HG03354 (cell line): Measurements from ENCODE around the gene TMOD2.

Experiments
- ATAC-seq: cut with Tn5 transposase; IDR thresholded peaks from one replicate; pipeline ENCODE4 v1.9.1; 2021; ENCODE audit warnings: mild to moderate bottlenecking; ENCODE audit not compliant: unreplicated experiment, poor library complexity, severe bottlenecking

Gene TMOD2

DNA sequence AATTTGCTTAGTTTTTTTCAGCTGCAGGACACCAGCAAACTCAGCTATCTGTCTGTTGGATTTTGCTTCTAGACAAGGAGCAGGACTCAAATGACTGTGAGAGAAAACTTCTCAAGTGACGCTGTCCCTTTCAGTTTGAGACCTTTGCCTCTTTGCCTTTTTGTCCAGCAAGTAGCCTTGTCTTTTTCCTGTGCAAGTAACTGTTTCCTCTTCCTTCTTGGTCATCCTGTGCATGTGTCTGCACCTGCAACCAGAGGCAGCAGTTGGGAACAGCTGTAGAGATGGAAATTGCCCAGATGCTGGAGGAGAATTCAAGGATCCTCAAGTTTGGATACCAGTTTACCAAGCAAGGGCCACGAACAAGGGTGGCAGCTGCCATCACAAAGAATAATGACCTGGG is 54.7 kb downstream of the TMOD2 start:
- ATAC-seq: no peak

DNA sequence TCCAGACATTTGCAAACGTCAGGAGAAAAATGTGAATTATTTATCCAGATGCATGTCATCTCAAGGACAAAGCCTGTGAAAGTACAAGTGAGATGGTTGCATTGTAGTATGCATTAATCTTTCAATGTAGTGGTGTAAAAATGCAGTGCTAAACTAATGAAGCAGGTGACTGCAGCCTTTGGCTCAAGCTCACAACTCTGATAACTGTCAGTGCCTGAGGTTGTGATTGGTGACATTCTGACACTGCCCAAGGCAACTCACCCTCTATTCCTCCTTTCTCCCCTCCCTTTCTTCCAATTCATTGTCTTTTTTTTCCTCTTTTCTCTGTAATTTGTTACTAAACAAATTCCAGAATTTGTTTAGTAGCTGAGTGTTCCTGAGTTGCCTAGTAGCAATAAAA is 58.1 kb downstream of the TMOD2 start:
- ATAC-seq: no peak

DNA sequence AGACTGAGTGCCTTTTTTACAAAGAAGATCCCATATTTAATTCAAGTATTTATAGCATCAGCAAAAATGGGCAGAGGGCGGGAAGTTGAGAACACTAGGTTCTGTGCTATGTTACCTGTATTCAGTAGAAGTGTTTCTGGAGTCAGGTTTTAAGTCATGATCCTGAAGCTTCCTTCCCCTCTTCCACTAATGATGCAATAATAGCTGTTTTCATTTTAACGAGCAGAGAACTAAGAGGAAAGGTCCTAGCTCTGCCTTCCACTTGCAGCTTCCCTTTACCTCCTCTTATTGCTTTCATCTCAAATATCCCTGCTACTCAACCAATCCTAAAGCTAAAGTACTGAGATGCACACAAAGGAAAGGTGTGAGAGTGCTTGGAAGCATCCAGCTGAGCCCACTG is 61.2 kb downstream of the TMOD2 start:
- ATAC-seq: no peak

DNA sequence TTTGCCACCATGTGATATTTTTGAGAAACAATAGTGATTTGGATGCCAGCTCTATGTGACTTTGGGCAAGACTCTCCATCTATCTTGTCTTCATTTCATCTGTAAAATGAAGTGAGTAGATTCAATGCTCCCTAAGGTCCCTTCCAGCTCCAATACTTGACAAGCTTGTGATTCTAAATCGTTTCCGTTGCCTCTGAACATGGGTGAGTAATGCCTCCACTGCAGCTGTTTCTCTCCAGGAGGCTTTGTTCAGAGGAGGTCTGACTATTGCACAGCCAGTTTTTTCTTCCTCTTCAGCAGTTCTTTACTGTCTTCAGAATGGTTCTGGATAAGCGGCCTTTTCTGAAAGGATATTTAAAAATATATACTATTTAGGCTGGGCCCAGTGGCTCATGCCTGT is 63.2 kb downstream of the TMOD2 start:
- no peak for ATAC-seq

DNA sequence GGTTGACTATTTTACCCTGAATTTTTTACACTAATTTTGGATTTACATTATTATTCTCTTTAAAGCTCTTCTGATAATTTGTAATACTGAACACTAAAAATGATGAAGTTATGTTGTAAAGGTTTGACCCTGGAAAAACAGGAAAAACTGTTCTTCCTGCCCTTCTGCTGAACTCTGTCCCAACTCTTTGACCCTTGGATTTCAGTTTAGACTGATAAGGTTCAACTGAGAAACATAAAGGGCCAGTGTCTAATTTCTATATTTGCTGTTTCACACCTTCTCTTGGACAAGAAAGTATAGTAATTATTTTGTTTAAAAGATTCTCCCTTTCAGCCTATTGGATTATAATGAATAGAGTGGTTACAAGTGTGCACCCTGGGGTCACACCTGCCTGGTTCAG is 65.2 kb downstream of the TMOD2 start:
- ATAC-seq: no peak

DNA sequence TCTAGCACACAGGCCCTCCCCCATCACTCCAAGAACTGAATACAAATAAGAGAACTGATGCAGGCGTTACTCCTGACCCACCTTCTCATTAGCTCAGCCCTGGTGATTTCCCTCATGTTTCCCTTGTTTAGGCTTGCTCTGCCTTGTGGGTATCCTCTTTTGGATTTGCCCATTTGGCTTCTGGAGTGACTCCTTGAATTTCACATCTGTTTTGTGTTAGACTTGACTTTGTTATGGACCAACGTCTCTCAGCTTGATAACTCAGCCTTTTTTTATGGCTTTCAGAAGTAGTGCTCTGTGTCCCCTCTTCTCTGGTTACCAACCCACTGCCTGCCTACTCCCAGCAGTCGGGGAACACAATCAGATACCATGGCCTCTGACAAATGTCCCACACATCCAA is 66.8 kb downstream of the TMOD2 start:
- no peak for ATAC-seq

DNA sequence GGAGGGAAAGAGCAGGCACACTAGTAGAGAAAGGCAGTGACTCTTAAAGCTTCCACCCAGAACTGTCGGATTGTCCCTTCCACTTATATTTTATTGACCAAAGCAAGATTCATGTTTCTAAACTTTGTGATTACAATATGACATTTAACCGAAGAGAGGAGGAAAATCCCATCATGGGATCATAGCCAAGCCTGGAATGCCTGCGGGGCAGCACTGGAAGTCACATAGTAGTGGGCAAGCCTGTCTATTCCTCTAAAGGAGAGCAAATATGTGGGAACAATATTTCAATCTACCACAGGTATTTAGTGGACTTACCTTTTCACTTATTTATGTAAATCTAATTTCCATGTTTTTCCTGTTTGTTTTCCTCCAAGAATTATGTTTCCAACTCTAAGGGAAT is 74.3 kb downstream of the TMOD2 start:
- no peak for ATAC-seq

DNA sequence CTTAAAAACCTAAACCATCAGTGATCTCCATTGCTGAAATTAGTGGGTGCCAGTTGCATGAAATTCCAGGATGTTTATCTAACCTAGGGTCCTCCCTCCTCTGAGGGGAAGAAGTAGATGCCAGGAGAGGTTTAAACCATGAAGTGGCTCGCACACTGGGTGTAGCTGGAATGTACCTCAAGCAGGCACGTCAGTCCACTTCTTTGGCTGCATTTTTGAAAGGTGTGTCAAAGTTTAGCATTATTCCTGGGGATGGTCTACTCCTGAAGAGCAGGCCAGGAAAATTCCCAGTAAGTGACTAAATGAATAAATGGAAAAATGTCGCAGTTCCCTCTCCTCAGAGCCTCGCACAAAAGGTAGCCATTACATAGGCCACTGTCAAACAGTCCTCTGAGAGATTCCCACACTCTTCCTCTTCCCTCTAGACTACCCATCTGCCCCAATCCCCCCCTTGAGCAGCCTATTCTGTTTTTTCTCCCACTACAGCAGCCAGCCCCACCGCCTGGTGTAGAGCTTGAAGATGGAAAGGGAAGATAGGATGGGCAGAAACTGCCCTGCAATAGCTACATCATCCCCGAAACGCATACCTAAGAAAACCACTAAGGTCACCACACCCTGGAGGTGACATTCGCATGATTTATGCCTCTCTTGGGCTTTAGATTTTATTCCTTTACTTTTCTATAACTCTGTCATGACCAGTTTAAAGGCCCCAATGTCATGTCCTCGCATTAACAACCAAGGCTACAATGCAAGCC is 77.4 kb downstream of the TMOD2 start:
- no peak for ATAC-seq

DNA sequence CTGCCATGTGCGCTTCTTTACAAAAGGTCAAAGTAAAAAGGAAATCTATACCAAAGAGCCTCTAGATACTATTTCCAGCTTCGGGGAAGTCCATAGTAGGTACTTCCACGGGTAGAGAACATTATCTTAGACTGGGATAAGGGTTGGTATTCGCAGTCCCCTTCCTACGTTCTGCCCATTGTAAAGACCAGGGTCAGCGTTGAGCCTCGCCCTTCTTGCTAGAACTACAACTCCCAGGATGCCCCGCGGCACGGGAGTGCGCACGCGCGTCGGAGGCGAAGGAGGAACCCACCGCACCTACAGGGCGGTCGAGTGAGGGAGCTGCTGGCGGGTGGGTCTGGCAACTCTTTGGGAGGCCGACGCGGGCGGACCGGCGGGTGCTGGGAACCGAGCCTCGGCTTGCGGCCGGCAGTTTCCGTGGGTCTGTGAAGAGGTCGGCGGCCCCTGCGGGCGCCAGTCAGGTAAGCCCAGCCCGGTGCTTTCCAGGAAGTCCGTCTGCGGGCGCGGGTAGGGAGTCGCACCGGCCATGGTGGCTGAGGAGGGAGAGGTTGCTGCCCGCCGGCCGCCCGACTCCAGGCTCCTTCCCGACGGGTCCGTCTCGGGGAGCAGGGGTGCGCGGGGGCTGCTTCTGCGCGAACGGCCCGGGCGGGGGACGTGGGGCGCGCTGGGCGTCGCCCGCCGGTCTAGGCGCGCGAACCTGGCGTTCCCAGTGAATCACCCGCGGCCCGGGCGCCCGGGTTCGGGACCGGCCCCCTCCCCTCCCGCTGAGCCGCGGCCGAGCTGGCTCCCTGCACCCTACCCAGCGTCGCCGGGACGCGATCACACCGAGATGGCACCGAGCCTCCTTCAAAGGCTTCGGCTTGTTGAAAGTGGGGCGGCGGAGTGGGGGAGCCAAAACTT is 78.2 kb downstream of the TMOD2 start, which contains the start of gene TMOD3:
Gene TMOD3, plus strand, starts transcription at position 278 of the 900 bp plus-strand sequence. CDS start 33,232 bp downstream, outside the sequence.
- peak; percentile 91 for ATAC-seq

DNA sequence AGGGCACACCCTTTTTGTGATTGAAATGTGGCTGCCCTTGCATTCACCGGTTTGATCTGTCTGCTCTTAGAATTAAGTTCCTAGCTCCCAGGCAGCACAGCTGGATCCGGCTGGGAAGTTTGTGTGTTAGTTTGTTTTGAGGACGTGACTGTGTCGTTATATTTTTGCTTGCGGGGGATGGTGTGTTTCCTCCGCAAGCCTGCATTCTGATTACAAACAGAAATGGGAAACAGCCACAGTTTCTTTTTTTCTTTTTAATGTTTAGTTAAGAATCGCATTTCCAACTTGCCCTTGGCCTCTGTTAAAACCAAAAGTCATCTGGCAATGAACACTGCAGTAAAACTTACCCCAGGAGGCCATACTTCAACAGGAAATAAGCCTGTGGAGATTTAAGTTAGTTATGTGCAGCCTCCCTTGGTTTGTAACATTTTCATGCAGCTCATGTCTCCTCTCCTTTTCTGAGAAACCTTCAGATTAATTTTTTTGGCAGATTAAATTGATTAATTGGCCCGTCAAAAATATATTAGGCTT is 78.9 kb downstream of the TMOD2 start:
- peak; percentile 16 for ATAC-seq

DNA sequence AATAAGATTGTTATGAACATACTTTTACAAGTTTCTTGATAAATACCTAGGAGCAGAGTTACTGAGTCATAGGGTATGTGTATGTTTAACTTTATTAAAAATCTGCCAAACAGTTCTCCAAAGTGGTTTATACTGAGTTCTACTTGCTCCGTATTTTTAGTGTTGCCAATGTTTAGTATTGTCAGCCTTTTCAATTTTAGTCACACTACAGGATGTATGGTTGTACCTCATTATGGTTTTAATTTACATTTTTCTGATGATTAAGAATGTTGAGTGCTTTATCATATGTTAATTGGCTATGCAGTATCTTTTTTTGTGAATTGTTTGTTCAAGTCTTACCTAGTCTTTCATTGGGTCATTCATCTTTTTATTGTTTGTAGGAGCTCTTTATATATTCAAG is 82.4 kb downstream of the TMOD2 start:
- ATAC-seq: no peak

DNA sequence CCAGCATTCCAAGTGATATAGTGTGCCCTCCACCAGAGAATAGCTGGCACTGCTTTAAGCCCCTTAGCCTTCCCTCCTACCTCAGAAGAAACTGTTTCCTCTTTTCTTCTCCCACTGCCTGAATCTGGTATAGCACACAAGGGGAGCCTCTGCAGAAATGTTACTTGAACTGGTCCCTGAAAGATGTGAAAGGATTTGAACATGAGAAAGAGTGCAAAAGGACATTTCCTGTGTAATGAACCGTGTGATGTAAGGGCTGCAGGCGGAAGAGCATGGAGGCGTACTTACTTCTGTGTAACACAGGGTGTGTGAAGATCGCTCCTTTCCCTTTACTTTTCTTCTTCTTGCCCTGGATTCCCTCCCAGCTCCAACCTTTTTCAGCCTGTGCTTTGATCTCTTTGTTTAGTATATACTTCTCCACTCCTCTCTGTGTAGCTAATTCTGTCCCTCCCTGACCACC is 86.4 kb downstream of the TMOD2 start:
- ATAC-seq: peak; percentile 81

DNA sequence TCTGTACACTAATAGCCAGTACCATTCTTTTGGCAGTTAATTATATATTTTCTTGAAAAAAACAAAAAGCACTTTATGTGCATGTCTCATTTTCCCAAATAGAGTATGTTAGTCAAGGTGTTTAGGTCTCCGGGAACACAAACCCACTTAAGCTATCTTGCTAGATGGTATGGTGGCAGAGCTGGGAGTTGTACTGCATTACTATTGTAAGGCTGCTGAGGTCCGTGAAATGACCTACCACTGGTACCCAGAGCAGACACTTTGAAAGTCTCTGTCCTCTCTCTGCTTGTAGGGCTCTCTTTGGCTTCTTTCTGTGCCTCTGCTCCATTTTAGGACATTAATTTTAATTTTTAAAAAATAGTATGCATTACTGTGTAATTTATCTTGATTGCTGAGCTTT is 86.9 kb downstream of the TMOD2 start:
- ATAC-seq: no peak

DNA sequence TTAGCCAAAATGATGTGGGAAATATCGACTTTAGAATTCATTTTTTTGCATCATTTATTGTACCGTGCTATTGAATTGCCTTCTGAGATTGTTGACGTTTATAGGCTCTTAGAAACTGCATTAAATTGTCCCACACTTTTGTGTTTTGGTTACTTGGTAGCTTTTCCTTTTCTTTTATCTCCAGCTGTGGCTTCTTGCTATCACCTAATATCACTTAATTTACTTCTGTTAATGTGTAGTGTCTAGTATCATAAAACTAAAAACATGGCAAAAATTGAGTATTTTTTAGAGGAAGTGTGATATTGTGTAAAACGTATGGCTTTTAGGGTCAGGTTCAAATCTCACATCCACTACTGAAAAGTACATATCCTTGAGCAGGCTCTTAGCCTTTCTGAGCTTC is 89.3 kb downstream of the TMOD2 start:
- no peak for ATAC-seq

DNA sequence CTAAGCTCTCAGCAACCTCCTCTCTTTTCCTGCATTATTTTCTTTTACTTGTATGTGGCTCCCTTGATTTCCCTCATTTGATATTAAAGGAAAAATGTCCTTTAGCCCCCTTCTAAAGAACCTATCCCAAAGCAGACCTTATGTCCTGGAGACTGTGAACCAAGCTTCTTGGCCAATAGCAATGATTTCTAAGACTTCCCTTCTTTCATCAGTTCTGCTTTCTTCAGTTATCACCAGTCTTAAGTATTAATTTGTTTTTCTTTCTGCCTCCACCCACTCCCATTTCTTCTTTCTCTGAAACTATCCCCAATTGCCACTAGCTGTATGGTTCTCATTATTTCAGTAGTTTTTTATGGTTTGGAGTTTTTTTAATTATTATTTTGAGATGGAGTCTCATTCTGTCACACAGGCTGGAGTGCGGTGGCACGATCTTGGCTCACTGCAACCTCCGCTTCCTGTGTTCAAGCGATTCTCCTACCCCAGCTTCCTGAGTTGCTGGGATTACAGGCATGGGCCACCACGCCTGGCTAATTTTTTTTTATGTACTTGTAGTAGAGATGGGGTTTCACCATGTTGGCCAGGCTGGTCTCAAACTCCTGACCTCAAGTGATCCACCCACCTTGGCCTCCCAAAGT is 90.1 kb downstream of the TMOD2 start:
- no peak for ATAC-seq

DNA sequence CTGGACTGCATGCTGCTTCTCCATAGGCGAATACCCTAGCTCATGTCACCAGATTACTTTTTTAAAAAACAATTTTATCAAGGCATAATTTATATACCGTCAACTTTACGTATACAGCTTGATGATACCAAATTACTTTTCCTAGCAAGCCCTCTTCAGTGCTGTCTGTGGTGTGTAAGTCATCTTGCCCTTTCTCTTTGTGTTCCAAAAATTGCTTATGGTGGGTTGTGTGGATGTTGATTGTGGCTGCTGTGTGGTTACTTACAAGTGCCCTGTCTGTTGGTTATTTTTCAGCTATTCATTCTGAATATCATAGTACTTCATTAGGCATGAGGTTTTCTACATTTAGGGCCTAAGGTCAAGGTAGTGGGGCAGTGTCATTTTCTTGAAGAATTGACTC is 90.9 kb downstream of the TMOD2 start:
- ATAC-seq: no peak

DNA sequence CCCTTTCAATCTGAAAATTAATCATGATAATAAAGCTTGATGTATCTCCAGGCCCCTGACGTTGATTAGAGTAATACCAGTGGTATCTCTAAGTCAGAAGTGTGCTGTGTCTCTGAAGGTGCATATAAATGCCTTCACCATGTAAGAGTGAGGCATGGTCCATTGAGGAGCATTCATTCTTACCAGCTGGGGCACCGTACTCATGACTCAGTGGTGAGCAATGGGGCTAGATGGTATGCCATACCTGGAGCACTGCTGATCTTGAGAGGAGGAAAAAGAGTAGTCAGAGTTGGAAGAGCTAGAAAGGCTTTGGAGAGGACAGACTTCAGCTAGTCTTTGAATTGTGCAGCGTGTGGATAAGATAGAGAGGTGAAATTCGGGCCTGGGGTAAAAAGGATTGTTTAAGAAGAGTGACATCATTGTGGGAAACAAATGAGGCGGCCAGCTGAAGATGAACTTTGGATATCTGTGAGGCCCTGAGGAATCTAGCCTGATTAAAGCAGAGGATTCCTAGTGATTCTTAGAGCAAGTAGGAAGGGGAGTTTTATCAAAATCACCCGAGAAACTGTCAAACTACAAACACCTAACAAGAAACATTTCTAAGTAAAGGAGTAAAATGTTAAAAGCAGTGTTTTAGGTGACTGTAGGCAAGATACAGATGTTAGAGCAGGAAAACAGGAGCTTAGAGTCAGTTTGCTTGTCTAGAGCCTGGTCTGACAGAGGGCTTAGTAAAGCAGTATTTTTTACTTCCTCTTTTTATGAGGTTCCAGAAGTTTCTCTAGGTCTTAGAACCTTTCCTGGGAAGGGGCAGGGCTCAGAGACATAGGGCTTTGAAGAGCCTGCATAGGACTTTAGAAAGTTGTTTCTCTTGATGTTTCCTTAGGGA is 91.7 kb downstream of the TMOD2 start:
- no peak for ATAC-seq

DNA sequence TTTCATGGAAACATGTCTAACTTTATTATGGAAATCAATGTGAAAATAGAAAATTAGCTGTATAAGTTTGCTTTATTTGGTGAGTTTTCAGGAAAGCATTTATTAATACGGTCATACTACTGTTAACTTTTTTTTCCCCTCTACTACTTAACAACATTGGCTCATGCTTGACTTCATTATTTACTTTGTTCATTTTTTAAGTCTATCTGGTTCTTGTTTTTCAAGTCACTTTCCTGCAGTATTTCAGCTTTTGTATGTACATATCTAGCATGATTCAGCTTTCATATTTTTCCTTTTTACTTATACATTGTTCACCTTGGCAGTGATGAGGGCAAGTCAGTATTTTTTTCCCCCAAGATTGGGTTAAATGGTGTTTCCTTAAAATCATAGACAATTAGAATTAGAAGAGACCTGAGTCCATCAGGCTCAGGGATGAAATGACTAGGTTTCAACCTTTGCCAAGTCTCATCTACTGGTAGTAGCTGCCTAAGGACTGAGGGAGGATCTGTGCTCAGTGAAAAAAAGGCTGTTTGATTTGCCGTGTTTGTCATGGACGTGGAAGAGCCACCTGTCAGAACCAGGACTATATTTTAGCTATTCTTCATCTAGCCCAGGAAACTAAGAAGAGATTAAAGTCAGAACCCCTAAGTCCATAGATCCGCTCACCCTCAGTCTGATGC is 93.5 kb downstream of the TMOD2 start:
- ATAC-seq: no peak

DNA sequence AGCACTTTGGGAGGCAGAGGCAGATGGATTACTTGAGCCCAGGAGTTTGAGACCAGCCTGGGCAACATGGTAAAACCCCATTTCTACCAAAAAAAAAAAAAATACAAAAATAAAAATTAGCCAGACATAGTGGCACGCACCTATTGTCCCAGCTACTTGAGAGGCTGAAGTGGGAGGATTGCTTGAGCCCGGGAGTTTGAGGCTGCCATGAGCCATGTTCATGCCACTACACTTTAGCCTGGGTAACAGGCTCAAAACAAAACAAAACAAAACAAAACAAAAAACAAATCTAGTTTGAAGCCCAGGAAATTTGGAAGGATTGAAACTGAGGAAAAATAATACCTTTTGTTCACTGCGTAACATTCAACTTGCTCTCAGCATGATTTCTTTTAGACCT is 94.7 kb downstream of the TMOD2 start:
- no peak for ATAC-seq
